ENCODE data around the gene FALEC.
"Not testable (repeated sequence)": the region's sequence is repeated elsewhere in the genome, so short reads cannot be mapped to it uniquely, and the experiment has no call there.

Gene FALEC

DNA sequence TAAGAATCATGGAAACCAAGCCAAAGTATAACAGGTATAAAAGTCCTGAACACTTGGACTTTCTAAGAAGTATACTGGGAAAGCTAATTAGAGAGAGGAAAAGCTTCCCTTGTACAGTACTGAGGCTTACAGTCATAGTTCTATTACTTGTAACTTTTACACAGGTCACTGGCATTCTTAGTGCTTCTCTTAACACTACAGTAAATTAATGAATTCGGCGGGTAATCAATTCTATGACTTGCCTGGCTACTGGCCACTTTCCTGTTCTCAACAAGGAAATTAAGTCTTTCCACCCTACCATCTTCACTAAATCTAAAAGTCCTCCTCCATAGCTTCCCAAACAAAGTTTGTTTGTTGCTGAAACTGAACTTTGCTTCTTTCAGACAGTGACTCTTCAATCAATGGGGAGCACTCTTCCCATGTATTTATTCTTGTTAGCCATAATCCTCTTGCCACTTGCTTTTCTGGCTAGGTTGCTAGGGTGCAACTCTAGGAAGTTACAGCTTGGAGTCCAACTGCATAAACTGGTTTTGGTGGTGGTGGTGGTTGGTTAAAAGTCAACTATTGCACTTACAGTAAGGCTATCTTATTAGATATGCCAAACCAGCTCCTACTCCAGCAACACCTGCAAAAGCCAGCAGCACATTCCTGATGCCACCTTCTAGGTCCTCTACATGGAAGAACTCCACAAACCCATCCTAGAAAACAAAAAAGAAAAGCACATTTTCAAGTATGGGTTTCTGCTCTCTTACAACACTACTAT is 61.4 kb downstream of the FALEC start:
- DNase-seq: no peak

GRCh38 chr1:150577557-150578271 is 62.2 kb downstream of the FALEC start:
- no peak for DNase-seq

DNA sequence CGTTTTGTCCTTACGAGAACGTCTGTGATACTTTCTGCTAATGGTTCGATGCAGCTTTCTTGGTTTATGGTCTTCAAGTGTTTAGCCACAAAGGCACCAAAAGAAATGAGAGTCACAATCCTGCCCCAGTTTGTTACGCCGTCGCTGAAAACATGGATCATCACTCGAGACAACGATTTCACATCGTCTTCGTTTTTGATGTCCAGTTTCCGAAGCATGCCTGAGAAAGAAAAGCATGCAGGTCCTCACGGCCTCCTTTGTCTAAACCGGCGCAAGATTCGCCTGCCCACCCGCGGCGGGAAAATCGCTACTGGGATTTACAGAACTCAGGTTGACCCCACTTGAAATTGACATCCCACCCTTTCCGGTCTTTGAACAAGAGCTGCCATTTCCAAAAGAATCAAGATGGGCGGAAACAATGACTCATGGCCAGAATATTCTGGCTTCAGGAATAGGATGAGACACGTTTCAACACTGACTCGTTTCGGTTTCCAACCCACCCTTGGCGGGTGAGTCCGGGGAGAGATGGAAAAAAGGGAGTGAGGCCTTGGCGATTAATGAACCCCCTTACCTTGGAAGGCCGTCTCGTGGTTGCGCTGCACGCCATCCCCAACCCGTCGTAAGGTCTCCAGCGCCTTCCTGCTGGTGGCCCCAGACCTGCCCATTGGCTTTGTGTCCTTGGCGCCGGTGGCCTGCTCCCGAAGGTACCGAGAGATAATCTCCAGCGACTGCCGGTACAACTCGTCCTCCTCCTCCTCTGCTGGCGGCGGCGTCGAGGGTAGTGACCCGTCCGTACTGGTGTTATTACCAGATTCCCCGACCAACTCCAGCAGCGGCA is 62.9 kb downstream of the FALEC start:
- peak; percentile 30 to 72 for DNase-seq

- DNase-seq: peak; percentile 60 to 91
Observed at GRCh38 chr1:150579110-150579944, 63.8 kb downstream of the FALEC start, which contains the start of gene MCL1. Gene MCL1, minus strand, starts transcription at chr1:150579610. Its CDS starts 80 bp downstream, at chr1:150579530.

- no peak for DNase-seq
Observed at GRCh38 chr1:150579945-150580642, 64.5 kb downstream of the FALEC start.

DNA sequence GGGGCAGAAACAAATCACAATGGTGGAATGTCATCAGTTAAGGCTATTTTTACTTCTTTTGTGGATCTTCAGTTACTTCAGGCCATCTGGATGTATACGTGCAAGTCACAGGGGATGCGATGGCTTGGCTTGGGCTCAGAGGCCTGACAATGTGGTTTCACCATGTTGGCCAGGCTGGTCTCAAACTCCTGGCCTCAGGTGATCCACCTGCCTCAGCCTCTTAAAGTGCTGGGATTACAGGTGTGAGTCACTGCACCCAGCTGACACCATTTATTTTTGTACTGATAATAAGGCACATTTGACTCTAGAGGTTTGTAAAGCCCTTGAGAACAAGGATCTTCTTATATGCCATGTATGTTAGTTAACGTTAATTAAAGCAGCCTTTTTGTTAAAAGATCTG is 65.4 kb downstream of the FALEC start:
- not testable (repeated sequence) for DNase-seq

- not testable (repeated sequence) for DNase-seq
Observed at GRCh38 chr1:150581437-150581836, 65.9 kb downstream of the FALEC start.

- not testable (repeated sequence) for DNase-seq
Observed at GRCh38 chr1:150581962-150582361, 66.4 kb downstream of the FALEC start.

- no peak for DNase-seq
Observed at GRCh38 chr1:150582371-150582770, 66.8 kb downstream of the FALEC start.
